KMS-11 (cell line): ENCODE data around the gene KCNJ6.
"Not testable (repeated sequence)": the region's sequence is repeated elsewhere in the genome, so short reads cannot be mapped to it uniquely, and the experiment has no call there.

ENCODE experiments used
- H2AFZ ChIP-seq: fragments of 200-600 bp; sonication (generic); 2 replicates; pipeline ENCODE4 v1.6.1; 2016; ENCODE audit warnings: antibody characterized with exemption, mixed run types, low read depth
- H3K27ac ChIP-seq: fragments of 200-600 bp; sonication (generic); 2 replicates; pipeline ENCODE4 v1.6.1; 2016; ENCODE audit warnings: mild to moderate bottlenecking, mixed run types
- H3K27me3 ChIP-seq: fragments of 200-600 bp; sonication (generic); 2 replicates; pipeline ENCODE4 v1.6.1; 2017; ENCODE audit warnings: mild to moderate bottlenecking, low read depth, mixed run types, moderate library complexity; ENCODE audit not compliant: insufficient read depth
- H3K36me3 ChIP-seq: fragments of 200-600 bp; sonication (generic); 2 replicates; pipeline ENCODE4 v1.6.1; 2017; ENCODE audit warnings: mild to moderate bottlenecking, mixed run types; ENCODE audit not compliant: insufficient read depth
- H3K4me1 ChIP-seq: fragments of 200-600 bp; sonication (generic); 2 replicates; pipeline ENCODE4 v1.6.1; 2016; ENCODE audit warnings: mild to moderate bottlenecking, low read depth, mixed run types; ENCODE audit not compliant: poor library complexity, severe bottlenecking
- H3K4me2 ChIP-seq: fragments of 200-600 bp; sonication (generic); 2 replicates; pipeline ENCODE4 v1.7.0; 2016; ENCODE audit warnings: mild to moderate bottlenecking, mixed run types
- H3K4me3 ChIP-seq: fragments of 200-600 bp; sonication (generic); IDR thresholded peaks from 2 replicates; pipeline ENCODE4 v1.6.1; 2017; ENCODE audit warnings: low read depth, low read length, mixed read lengths; ENCODE audit not compliant: insufficient read depth
- H3K79me2 ChIP-seq: fragments of 200-600 bp; sonication (generic); 2 replicates; pipeline ENCODE4 v1.6.1; 2016; ENCODE audit warnings: low read depth, mixed run types; ENCODE audit not compliant: insufficient read depth
- H3K9ac ChIP-seq: fragments of 200-600 bp; sonication (generic); 2 replicates; pipeline ENCODE4 v1.6.1; 2016; ENCODE audit warnings: mild to moderate bottlenecking, mixed run types
- H4K20me1 ChIP-seq: fragments of 200-600 bp; sonication (generic); 2 replicates; pipeline ENCODE4 v1.6.1; 2016; ENCODE audit warnings: mild to moderate bottlenecking, mixed run types; ENCODE audit not compliant: insufficient read depth
- CTCF ChIP-seq: fragments of 200-600 bp; sonication (generic); conservative IDR thresholded peaks from 2 replicates; pipeline ENCODE4 v1.6.1; 2017; ENCODE audit warnings: low read depth, mild to moderate bottlenecking, antibody characterized with exemption, low read length, moderate library complexity, mixed read lengths

The KCNJ6 gene

DNA sequence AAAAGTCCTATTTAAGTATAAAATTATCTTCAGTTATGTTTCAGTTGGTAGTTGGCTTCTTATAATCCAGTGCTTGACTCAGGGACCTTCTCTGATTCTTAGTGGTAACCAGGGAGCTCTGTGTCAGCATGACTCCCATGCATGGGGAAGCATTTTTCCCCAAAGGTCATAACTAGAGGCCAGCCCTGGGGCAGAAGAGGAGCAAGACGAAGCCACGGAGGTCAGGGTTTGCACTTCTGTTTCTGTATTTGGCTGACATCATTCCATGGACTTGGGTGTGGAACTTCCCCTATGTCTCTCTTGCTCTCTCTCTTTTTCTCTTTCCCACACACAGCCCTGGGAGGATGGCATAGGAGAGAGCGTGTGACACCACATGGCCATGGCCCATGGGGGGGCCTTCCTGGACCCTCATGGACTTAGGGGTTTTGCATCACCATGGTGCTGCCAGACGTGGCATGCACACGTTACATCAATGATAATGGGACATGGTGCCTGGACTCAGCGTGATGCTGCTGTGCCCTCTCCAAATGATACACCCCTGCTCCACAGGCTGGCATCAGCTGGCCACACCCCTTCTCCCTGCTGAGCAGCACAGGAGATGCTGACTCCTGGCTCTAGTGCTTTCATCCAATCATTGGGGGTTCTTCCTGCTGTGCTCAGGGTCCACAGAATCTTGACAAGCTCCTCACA lies 260.5 kb downstream of the KCNJ6 start:
- TF ChIP-seq CTCF: no peak
- no peak overlapping the region for H2AFZ ChIP-seq

DNA sequence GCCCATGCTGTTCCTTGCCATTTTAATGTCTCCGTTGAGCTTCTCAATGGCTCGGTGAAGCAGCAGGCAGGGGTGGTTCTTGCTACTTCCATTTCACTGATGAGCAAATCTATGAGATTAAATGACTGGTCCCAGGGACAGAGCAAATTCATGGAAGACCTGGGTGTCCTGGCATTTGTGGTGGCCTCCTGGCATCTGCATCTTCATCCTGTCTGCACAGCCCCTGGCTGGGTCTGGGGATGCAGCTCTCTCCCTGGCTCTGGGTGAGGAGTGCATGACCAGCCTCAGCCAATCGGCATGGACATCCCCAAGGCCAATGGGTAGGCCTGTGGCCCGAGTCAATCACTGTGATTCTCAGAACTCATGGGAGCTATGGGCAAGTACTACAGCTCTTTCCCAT lies 261.7 kb downstream of the KCNJ6 start:
- no peaks in the 10 kb centered on the region for H3K36me3 ChIP-seq
- no peak overlapping the region for H2AFZ ChIP-seq
- no peaks in the 10 kb centered on the region for H4K20me1 ChIP-seq
- no peak overlapping the region for H3K9ac ChIP-seq
- H3K4me1 ChIP-seq: peaks cover 12% of the 10 kb centered on the region
- H3K27me3 ChIP-seq: no peaks in the 10 kb centered on the region
- no peak for TF ChIP-seq CTCF
- H3K79me2 ChIP-seq: no peaks in the 10 kb centered on the region; the same call in 1 of the 2 replicates
- H3K4me3 ChIP-seq: no peak overlapping the region
- H3K4me2 ChIP-seq: no peak overlapping the region
- H3K27ac ChIP-seq: no peak overlapping the region

More for the DNA sequence above, 260.5 kb downstream of the KCNJ6 start:
- H3K27me3 ChIP-seq: no peaks in the 10 kb centered on the region
- peaks cover 12% of the 10 kb centered on the region for H3K4me1 ChIP-seq
- H3K27ac ChIP-seq: no peak overlapping the region
- no peaks in the 10 kb centered on the region; the same call in 1 of the 2 replicates for H3K79me2 ChIP-seq
- H3K4me2 ChIP-seq: no peak overlapping the region
- H3K36me3 ChIP-seq: no peaks in the 10 kb centered on the region
- no peak overlapping the region for H3K9ac ChIP-seq
- H3K4me3 ChIP-seq: no peak overlapping the region
- no peaks in the 10 kb centered on the region for H4K20me1 ChIP-seq

DNA sequence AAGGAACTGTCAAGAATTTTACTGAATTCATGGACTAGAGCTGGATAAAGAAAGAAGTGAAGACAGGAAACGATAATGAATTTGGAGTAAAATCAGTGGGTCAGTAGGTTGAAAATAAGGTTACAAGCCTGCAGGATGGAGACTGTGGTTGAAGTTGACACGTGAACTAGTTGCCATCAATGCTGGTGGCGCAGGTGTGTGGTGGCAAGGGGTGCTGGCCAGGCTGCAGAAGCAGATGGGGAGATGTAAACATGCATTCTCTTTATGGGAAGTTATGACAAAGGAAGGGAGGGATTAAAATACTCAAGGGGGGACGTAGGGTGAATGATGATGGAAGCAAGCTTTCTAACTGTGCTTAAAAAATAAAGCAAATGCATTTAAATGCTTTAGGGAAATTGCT lies 263.1 kb downstream of the KCNJ6 start:
- no peak overlapping the region for H3K4me3 ChIP-seq
- H3K36me3 ChIP-seq: no peaks in the 10 kb centered on the region
- H3K79me2 ChIP-seq: no peaks in the 10 kb centered on the region; the same call in 1 of the 2 replicates
- H4K20me1 ChIP-seq: no peaks in the 10 kb centered on the region
- no peaks in the 10 kb centered on the region for H3K27me3 ChIP-seq
- no peak overlapping the region for H3K4me2 ChIP-seq
- H3K27ac ChIP-seq: no peak overlapping the region
- peaks cover 12% of the 10 kb centered on the region for H3K4me1 ChIP-seq
- no peak overlapping the region for H2AFZ ChIP-seq
- H3K9ac ChIP-seq: no peak overlapping the region
- no peak for TF ChIP-seq CTCF

DNA sequence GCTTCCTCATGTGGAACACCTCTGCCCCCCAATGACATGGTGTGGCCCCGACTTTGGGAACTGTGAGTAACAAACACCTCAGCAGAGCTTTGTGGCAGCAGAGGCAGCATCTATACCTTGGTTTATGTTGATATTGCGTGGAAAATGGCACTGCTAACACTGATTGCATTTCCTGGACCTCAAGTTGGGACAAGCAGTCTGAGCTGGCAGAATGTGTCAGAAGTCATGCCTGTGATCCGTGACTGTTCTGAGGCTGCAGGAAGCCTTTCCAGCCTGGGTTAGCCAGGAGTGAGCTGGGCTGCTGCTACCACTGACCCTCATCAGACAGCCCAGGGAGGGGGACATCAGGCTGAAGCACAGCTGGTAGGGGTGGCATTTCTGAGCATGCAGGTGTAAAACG lies 268.5 kb downstream of the KCNJ6 start:
- H3K36me3 ChIP-seq: no peaks in the 10 kb centered on the region
- no peak overlapping the region for H2AFZ ChIP-seq
- no peaks in the 10 kb centered on the region for H3K27me3 ChIP-seq
- no peak overlapping the region for H3K4me3 ChIP-seq
- H3K4me2 ChIP-seq: no peak overlapping the region
- no peak for TF ChIP-seq CTCF
- H4K20me1 ChIP-seq: no peaks in the 10 kb centered on the region
- H3K9ac ChIP-seq: no peak overlapping the region
- peaks cover 4% of the 10 kb centered on the region for H3K4me1 ChIP-seq
- no peaks in the 10 kb centered on the region for H3K79me2 ChIP-seq
- no peak overlapping the region for H3K27ac ChIP-seq

DNA sequence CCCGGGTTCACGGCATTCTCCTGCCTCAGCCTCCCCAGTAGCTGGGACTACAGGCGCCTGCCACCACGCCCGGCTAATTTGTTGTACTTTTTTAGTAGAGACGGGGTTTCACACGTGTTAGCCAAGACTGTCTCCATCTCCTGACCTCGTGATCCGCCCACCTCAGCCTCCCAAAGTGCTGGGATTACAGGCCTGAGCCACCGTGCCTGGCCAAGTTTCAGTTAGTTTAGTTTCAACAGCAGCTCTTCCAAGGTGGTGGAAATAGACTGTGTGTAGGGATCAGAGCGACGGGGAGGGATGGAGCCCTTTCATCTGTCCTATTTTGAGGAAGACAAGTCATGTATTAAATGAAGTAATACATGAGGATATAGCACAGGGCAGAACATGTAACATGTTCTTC lies 269.5 kb downstream of the KCNJ6 start:
- not testable (repeated sequence) for H3K4me1 ChIP-seq, H3K4me3 ChIP-seq, H3K9ac ChIP-seq, H3K4me2 ChIP-seq, H3K79me2 ChIP-seq, H2AFZ ChIP-seq, H3K27ac ChIP-seq, H4K20me1 ChIP-seq, H3K36me3 ChIP-seq, H3K27me3 ChIP-seq
